ENCODE results near the gene CFAP77. TPM values are rescaled to one million over a fixed set of nuclear protein-coding genes. Genes with fewer than 3 reads are reported as not detected.

Gene CFAP77
- total and polyA plus RNA-seq, 2 of the 8 experiments (the other 6 are each of a cell fraction or from before 2014, with no cell fraction given) = 0.63 to 0.97 TPM

- Histone ChIP-seq H2BK12ac (ENCODE audit: low read depth, low read length) (no peak overlapping the region), H3K56ac (replicated peaks; ENCODE audit: insufficient read length, low read depth, low read length) (no peak overlapping the region), H3K23ac (ENCODE audit: insufficient read length) (no peak overlapping the region), H2BK120ac (replicated peaks; ENCODE audit: low read depth, low read length) (no peak overlapping the region), H3K36me3 (ENCODE audit: control insufficient read depth in 2 of 4, insufficient read depth in 4 of 4, low read length in 3 of 4) (no peaks in the 10 kb centered on the region), H3K14ac (ENCODE audit: insufficient read length) (no peak overlapping the region), H4K8ac (ENCODE audit: extremely low read depth, insufficient read depth, low read length) (no peak overlapping the region), H4K20me1 (replicated peaks in 1 of 2; ENCODE audit: control insufficient read depth in 1 of 2, insufficient read depth in 2 of 2, low read length in 2 of 2) (no peaks in the 10 kb centered on the region), H3K4me3 (ENCODE audit: extremely low read depth in 1 of 4, insufficient read depth in 2 of 4, low read depth in 3 of 4, low read length in 4 of 4) (no peak overlapping the region), H3K27me3 (replicated peaks in 1 of 4; ENCODE audit: control insufficient read depth in 3 of 4, extremely low read depth in 1 of 4, insufficient read depth in 3 of 4, low read length in 3 of 4) (no peaks in the 10 kb centered on the region), H2BK20ac (ENCODE audit: low read length) (no peak overlapping the region), H3K4me1 (replicated peaks in 1 of 4; ENCODE audit: control insufficient read depth in 3 of 4, insufficient read depth in 4 of 4, low read length in 3 of 4) (peaks cover 4 to 9% (median 5%) of the 10 kb centered on the region in 4 experiments; a peak in 5 of 7 replicates), H2AK5ac (ENCODE audit: low read depth, low read length) (no peak overlapping the region), H4K5ac (ENCODE audit: insufficient read length, low read depth, low read length) (no peak overlapping the region), H2BK15ac (ENCODE audit: low read length) (peak overlapping the region; percentile 48; the same call in 1 of the 2 replicates), H3K79me1 (ENCODE audit: low read depth, low read length) (no peaks in the 10 kb centered on the region), H4K91ac (replicated peaks; ENCODE audit: insufficient read length, low read length) (no peak overlapping the region), H3K27ac (ENCODE audit: low read depth, low read length) (no peak overlapping the region), H2AFZ (ENCODE audit: low read length) (0 out of 2 replicates have a peak overlapping the region, but pooled peaks have one; percentile 3), H3K23me2 (ENCODE audit: low read depth, low read length) (no peaks in the 10 kb centered on the region), H3K18ac (ENCODE audit: extremely low read depth, low read length) (no peak overlapping the region), H2BK5ac (ENCODE audit: low read depth, low read length) (no peak overlapping the region), H3K9me3 (ENCODE audit: insufficient read depth in 2 of 2, low read depth in 1 of 2, low read length in 1 of 2) (no peaks in the 10 kb centered on the region), H3K4ac (replicated peaks; ENCODE audit: insufficient read length, low read depth, low read length) (no peak overlapping the region), H3K4me2 (ENCODE audit: insufficient read depth in 1 of 2, low read depth in 2 of 2, low read length in 2 of 2) (no peak overlapping the region), H3K79me2 (ENCODE audit: control insufficient read depth in 1 of 2, insufficient read depth in 2 of 2, low read length in 2 of 2) (no peaks in the 10 kb centered on the region), H3K9ac (replicated peaks in 1 of 4; ENCODE audit: extremely low read depth in 1 of 4, low read depth in 3 of 4, low read length in 3 of 4) (no peak overlapping the region)
- ChIA-PET POLR2A (ENCODE audit: partially characterized antibody) (no interaction called here), CTCF (ENCODE audit: partially characterized antibody) (interaction anchor here (0.7 to 2.8 kb wide), 3 partner anchors 17 to 131 kb away, joined by 3 to 8 read pairs (median 4); no protein-coding TSS in a partner anchor)
- FAIRE-seq (no peak), DNase-seq (ENCODE audit: low read depth in 1 of 2, low spot score in 2 of 2) (no peak)
- 83% methylated on average over 6 of the region's 6 CpGs; no CpG with 5 or more reads in 1 of the 2 experiments for WGBS, 2 experiments (ENCODE audit: extremely low coverage in 1 of 2, insufficient coverage in 1 of 2, insufficient read length in 1 of 2, insufficient replicate concordance in 2 of 2, low coverage in 1 of 2, low lambda C conversion rate in 2 of 2, missing lambda C conversion rate in 1 of 2)
- TF ChIP-seq TAF7 (optimal IDR thresholded peaks at IDR 0.05; ENCODE audit: borderline replicate concordance, low read depth, low read length) (no peak), TEAD4 (IDR thresholded peaks at IDR 0.05; ENCODE audit: low read depth, low read length) (no peak), TAF1 (IDR thresholded peaks at IDR 0.05; ENCODE audit: low read depth, low read length) (no peak), RAD21 (IDR thresholded peaks at IDR 0.05 in 1 of 2, conservative IDR thresholded peaks at IDR 0.05 in 1 of 2; ENCODE audit: low read depth in 2 of 2, low read length in 2 of 2) (no peak), KDM5A (IDR thresholded peaks at IDR 0.05; ENCODE audit: low read length) (no peak), RXRA (IDR thresholded peaks at IDR 0.05; ENCODE audit: insufficient read depth, low read depth, low read length) (no peak)
Observed at GRCh38 chr9:132440735-132441134, 30.7 kb downstream of the CFAP77 start.

Data from H1 (cell line).